ENCODE data around the gene HPD.

Gene HPD

DNA sequence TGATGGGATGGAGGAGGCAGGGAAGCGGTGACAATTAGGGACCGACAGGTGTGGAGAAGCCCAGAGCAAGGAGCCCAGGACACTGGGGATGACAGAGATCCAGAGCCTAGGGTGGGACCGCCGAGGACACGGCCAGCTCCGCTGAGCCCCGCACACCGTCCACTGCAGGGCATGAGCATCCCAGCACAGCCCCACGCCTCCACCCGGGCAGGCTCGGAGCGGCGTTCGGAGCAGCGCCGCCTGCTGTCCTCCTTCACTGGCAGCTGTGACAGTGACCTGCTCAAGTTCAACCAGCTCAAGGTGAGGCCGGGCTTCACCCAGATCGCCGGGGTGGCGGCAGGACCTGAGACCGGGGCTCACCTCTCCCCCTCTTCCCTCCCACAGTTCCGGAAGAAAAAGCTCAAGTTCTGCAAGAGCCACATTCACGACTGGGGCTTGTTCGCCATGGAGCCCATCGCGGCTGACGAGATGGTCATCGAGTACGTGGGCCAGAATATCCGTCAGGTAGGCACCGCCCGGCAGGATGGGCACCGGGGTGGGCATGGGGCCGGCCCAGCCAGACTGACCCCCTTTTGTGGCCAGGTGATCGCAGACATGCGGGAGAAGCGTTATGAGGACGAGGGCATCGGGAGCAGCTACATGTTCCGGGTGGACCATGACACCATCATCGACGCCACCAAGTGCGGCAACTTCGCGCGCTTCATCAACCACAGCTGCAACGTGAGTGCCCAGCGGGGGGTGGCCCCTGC, 31.1 kb downstream of the HPD start:
- DNase-seq: no peak

DNA sequence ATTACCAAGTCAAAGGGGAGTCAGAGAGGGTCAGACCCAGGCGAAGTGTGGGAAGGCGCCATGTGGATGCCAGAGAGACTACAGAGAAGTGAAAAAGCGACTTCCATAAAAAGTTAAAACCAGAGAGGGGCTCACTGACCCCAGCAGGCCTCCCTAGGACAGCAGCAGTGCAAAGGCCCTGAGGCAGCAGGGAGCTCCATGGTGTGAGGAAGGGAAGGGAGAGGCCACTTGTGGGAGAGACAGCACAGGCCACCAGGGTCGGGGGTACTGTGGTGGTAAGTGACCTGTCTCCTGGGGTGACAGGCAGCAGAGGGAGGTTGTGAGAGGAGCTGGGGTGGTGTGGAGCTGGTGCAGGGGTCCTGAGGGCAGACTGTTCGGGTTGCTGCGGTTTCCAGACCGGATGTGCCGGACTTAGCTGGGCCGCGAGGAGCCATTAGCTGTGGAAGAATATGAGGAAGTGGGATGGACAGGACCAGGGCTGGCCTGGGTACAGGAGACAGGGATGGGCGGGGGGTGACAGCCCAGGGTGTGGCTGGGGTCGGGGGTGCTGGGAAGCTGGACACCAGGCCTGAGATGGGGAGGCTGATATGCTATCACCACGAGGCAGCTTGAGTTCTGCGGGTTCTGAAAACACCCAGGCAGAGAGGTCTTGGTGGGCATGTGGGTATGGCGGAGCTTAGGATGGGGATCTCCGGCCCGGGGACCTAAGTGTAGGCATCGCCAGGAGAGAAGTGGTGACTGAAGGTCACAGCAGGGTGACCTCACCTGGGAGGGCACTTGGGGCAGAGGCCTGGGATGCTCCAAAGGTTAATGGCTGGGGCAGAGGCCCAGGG, 32.1 kb downstream of the HPD start:
- no peak for DNase-seq

DNA sequence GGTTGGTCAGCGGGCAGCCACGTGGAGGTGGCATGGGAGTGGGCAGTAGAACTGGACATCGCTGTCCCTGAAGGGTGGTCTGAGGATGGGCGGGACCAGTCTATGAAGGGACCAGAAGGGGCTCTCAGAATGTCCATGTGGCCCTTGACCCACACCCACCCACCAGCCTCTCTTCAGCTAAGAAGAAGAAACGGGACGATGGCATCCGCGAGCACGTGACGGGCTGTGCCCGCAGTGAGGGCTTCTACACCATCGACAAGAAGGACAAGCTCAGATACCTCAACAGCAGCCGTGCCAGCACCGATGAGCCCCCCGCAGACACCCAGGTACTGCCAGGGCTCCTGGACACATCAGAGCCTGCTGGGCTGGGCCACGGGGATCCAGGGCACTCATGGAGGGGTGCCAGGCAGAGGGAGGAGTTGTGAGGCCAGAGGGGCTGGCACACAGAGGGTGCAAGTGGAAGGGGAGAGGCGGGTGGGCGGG, 33.6 kb downstream of the HPD start:
- no peak for DNase-seq

DNA sequence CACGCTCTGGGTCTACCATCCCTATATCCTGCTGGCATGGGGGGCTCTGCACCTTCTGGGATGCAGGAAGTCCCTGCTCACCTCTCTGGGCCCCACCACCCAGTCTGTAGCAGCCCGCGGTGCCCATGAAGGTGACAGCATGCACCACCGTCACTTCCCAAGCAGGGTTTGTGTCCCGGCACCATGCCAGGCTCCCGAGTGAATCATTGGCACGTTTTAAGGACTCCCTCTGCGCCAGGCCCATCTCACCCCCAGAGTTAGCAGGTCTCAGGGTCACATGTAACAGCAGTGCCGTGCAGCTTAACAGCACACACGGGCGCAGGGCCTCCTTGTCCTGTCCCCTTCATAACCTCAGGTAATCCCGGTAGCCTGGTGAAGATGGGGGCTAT, 34.9 kb downstream of the HPD start:
- DNase-seq: no peak

DNA sequence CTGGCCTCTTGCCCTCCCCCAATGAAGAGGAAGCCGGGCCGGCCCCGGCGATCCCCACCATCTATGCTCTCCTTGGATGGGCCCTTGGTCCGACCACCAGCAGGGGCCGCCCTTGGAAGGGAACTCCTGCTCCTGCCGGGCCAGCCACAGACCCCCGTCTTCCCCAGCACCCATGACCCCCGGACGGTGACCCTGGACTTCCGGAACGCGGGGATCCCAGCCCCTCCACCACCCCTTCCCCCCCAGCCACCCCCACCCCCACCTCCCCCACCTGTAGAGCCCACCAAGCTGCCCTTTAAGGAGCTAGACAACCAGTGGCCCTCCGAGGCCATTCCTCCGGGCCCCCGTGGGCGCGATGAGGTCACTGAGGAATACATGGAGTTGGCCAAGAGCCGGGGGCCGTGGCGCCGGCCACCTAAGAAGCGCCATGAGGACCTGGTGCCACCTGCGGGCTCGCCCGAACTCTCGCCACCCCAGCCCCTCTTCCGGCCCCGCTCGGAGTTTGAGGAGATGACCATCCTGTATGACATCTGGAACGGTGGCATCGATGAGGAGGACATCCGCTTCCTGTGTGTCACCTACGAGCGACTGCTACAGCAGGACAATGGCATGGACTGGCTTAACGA, 35.4 kb downstream of the HPD start:
- DNase-seq: no peak

DNA sequence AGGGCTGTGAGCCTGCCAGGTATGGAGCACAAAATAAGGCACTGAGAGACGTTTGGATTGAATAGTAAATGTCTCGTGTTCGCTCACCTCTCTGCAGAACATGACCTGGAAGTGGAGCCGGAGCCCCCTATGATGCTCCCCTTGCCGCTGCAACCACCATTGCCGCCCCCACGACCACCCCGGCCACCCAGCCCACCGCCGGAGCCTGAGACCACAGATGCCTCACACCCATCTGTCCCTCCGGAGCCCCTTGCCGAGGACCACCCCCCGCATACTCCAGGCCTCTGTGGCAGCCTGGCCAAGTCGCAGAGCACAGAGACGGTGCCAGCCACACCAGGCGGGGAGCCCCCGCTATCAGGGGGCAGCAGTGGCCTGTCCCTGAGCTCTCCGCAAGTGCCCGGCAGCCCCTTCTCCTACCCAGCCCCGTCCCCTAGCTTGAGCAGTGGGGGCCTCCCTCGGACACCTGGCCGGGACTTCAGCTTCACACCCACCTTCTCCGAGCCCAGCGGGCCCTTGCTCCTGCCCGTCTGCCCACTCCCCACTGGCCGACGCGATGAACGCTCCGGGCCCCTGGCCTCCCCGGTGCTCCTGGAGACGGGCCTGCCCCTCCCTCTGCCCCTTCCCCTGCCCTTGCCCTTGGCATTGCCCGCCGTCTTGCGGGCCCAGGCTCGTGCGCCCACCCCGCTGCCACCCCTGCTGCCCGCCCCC, 36.1 kb downstream of the HPD start:
- no peak for DNase-seq

DNA sequence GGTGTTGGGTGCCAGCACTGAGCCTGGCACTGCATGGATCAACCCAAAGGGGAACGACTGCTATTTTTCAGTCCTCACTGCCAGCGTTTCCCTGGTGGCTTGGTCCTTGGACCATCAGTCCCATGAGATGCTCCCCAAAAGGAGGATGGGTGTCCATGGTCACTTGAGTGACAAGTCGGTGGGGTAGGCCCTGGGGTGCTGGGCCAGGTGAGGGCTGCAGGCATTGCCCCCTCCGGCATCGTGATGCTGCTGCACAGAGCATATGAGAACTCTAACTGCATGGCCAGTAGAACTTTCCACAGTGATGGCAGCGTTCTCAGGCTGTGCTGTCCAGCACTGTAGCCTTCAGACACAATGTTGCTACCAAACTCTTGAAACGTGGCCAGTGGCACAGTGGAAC, 38.6 kb downstream of the HPD start:
- no peak for DNase-seq

DNA sequence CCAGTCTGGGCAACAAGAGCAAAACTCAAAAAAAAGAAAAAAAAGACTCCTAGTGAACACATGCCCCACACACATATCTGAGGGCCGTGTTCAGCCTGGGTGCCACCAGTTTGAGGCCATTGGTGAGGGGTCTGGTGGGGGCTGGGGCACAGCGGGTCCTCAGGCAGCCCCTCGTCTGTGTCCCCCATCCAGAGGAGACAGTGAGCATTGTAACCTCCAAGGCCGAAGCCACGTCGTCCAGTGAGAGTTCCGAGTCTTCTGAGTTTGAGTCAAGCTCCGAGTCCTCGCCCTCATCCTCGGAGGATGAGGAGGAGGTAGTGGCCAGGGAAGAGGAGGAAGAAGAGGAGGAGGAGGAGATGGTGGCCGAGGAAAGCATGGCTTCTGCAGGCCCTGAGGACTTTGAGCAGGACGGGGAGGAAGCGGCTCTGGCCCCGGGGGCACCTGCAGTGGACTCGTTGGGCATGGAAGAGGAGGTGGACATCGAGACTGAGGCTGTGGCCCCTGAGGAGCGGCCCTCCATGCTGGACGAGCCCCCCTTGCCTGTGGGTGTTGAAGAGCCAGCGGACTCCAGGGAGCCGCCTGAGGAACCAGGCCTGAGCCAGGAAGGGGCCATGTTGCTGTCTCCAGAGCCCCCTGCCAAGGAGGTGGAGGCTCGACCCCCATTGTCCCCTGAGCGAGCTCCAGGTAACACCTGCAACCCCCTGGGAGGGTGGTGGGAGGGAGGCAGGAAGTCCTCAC, 39.3 kb downstream of the HPD start:
- no peak for DNase-seq

DNA sequence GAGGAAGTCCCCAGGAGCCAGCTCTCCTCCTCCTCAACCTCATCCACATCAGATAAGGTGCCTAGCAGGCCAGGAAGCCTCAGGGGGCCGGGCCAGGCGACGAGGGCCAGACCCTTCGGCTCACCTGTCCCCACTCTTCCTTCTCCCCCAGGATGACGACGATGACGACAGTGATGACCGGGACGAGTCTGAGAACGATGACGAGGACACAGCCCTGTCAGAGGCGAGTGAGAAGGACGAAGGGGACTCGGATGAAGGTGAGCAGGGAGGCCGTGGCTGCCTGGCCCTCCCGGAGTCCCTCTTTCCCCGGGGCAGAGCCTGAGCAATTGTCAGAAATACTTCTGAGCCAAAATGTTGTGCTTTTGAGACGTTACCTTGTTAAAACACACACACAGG, 41.0 kb downstream of the HPD start:
- DNase-seq: no peak

DNA sequence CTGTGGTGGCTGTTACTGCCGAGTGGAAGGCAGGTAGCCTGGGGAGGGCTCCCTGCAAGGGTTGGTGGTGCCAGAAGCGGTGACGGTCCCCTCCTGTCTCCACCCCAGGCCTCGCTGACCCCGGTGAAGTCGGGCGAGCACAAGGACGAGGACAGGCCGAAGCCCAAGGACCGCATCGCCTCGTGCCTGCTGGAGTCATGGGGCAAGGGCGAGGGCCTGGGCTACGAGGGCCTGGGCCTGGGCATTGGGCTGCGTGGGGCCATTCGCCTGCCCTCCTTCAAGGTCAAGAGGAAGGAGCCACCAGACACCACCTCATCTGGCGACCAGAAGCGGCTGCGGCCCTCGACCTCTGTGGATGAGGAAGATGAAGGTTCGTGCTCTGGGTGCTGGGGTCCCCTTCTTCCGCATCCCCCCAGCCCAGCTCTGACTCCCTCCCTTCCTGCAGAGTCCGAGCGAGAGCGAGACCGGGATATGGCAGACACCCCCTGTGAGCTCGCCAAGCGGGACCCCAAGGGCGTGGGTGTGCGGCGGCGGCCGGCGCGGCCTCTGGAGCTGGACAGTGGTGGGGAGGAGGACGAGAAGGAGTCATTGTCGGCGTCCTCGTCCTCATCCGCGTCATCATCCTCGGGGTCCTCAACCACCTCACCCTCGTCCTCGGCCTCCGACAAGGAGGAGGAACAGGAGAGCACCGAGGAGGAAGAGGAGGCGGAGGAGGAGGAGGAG, 41.6 kb downstream of the HPD start:
- no peak for DNase-seq

DNA sequence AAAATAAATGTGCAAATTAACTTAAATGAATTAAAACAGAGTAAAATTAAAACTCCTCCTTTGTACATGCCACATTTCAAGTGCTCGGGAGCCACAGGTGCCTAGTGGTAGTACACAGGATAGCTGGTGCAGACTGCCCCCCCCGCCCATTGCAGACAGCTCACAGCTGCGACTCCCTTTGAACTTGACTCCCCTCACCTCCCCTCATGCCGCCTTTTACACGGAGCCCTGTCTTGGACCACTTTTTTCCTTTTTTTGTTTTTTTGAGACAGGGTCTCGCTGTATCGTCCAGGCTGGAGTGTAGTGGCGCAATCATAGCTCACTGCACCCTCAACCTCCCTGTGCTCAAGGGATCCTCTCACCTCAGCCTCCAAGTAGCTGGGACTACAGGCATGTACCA, 43.4 kb downstream of the HPD start:
- DNase-seq: no peak

DNA sequence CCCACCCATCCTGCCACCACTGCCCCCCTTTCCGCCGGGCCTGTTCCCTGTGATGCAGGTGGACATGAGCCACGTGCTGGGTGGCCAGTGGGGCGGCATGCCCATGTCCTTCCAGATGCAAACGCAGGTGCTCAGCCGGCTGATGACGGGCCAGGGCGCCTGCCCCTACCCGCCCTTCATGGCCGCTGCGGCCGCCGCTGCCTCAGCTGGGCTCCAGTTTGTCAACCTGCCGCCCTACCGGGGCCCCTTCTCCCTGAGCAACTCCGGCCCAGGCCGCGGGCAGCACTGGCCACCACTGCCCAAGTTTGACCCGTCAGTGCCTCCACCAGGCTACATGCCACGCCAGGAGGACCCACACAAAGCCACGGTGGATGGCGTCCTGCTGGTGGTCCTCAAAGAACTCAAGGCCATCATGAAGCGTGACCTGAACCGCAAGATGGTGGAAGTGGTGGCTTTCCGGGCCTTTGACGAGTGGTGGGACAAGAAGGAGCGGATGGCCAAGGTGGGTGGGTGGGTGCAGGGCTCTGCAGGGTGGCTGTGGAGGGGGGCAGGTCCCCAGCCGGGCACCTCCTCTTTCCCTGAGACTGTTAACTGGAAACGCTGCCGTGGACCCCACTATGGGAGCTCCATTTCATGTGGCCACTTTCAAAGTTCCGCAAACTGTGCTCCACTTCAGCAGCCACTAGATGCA, 44.1 kb downstream of the HPD start:
- DNase-seq: no peak

DNA sequence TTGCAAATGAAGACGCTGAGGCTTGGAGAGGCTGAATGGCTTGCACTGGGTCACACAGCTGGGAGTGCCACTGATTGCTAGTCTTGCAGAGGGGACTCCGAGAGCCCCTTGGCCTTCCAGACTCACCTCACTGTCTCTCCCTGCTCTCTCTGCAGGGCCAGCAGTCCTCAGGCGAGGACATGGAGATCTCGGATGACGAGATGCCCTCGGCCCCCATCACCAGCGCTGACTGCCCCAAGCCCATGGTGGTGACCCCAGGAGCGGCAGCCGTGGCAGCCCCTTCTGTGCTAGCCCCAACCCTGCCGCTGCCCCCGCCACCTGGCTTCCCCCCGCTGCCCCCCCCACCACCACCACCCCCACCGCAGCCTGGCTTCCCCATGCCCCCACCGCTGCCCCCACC, 44.7 kb downstream of the HPD start:
- no peak for DNase-seq

DNA sequence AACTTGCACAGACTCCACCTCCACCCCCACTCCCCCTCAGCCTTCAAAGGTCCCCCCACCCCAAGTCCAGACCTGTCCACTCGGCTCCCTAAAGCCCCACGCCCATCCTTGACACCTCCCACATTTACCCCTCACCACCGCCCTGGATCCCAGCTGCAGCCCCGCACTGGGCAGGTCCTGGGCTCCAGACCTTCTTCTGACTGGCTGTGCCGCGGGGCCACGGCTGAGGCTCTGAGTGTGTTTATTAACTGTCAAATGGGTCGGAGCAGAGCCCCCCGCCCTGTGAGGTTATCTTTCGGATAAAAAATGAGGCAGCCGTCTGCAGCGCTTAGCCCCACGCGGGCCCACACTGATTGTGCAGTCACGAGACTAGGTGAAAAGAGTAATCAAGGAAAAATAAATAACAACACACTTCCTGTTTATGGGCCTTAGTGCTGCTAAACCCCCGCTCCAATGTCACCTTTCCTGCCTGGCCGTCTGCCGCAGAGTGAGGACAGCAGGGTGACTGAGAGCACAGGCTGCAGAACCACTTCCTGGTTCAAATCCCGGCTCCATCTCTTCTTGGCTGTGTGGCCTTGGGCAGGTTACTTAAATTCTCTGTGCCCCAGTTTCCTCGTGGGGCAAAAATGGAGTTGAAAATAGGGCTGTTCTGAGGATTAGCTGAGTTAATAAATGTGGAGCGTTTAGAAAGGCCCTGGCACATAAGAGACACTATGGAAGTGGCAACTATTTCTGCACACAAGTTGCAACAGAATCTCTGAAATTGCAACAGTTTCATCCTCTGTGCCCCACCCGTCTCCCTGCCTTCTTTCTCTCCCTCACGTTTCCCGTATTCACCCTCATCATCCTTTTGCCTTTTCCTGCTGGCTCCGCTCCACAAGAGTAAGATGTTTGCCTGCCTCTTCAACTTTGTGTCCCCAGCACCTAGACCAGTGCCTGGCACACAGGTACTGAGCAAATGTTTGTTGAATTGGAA, 45.5 kb downstream of the HPD start:
- DNase-seq: no peak

DNA sequence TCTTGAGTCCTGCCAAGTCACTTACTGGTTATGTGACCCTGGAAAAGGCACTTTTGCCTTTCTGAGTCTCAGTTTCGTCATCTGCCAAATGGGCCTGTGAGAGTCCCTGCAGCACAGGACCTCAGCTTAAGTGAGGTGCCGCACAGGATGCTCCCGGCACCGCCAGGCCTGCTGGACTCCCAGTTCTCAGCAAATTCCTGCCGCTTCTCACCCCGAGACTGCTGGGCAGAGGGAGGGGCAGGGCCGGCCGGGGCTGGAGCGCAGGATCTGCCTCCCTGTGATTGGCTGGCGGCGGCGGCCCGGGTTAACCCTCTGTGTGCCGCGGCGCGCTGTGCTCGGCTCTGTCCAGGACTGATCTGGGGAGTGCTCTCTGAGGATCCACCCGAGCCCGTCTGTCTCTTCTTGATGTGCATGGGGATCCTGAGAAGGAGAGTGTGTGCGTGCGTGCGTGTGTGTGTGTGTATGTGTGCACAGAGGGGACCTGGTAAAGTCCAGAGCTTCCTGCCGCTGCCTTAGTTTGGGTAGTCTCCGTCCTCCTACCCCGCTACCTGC, 46.3 kb downstream of the HPD start:
- DNase-seq: no peak

DNA sequence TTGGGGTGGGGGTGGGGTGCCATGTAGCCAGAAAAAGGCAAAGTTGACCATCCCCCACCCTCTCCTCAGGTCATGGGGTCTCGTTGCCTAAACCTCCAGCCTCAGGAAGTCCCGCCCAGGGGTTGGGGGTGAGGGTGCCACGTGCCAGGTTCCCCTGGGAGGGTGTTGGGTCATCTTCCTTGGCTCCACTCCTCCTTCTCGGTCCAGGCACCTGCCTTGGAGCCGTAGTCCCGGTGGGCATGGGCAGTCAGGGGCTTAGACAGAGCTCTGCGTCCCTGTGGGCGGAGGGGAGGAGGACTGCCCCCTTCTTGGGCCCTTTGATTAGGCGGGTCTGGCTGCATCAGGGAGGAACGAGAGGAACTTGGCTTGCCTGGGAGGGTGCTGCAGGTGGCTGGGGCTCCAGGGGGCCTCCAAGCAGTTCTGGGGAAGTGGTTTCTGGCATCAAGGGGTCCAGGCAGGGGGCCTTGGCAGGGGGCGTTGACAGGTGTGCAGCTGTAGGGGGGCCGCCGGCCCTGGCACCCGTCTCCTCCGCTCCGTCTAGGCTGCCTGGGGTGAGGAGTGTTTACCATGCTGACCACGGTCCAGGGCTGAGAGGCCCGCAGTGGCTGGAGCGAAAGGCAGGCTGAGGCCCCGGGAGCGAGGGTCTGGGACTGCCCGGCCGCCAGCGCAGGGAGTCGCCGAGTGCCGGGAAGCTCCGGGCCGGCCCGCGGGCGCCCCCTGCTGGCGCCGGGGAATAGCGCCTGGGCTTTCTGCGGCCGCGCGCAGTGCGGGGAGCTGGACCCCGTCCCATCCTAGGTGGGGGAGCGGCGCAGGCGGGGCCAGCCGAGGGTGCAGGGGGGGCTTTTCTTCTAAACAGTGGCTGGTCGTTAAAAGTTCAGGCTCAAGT, 47.0 kb downstream of the HPD start:
- peak; percentile 61 for DNase-seq

DNA sequence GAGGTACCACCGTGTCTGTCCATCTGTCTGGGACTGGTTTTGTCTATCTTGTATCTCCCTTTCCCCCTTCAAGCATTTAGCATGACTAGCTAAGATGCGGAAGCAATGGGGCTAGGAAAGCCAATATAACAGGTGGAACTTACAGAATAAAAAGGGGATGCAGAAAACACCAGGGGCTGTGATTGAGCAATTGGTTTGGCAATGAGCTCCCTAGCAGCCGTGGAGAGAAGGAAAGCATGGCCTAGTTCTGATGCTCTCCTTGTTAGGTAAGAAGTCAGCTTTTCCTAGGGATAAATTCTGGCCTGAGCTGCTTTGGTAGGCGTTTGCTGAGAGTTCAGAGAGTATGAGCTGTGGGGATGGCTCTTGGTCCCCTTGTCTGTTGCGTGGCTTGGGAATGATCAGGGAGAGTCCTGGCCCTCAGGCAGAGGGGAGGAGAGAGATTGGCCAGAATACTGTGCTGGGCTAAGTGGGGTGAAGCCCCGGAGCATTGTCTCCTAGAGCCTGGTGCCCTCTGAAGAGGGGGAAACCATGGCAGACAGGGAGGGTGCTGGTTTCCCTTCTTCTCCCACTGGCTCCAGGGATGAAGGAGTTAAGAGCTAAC, 47.7 kb downstream of the HPD start:
- DNase-seq: no peak

DNA sequence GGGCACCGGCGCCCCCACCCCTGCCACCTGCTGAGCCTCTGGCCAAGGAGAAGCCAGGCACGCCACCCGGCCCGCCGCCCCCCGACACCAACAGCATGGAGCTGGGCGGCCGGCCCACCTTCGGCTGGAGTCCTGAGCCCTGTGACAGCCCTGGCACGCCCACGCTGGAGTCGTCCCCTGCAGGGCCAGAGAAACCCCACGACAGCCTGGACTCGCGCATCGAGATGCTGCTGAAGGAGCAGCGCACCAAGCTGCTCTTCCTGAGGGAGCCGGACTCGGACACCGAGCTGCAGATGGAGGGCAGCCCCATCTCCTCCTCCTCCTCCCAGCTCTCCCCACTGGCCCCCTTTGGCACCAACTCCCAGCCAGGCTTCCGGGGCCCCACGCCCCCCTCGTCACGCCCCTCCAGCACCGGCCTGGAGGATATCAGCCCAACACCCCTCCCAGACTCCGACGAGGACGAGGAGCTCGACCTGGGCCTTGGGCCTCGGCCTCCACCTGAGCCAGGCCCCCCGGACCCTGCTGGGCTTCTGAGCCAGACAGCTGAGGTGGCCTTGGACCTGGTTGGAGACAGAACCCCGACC, 48.3 kb downstream of the HPD start:
- no peak for DNase-seq
